ENCODE results near the gene VTI1B.
A peak's percentile ranks its signal among the peaks of the same experiment; 100 is the strongest.
"Not testable (repeated sequence)": the region's sequence is repeated elsewhere in the genome, so short reads cannot be mapped to it uniquely, and the experiment has no call there.

The VTI1B gene

GRCh38 chr14:67630186-67630585 is 44.2 kb downstream of the VTI1B start:
- DNase-seq (ENCODE audit: low spot score), result no peak

GRCh38 chr14:67627519-67627918 is 46.9 kb downstream of the VTI1B start:
- DNase-seq (ENCODE audit: low spot score), result no peak

GRCh38 chr14:67626131-67626530 is 48.3 kb downstream of the VTI1B start:
- DNase-seq (ENCODE audit: low spot score), result not testable (repeated sequence)

- no peak for DNase-seq (ENCODE audit: low spot score)
Observed at GRCh38 chr14:67623114-67623513, 51.3 kb downstream of the VTI1B start.

- no peak for DNase-seq (ENCODE audit: low spot score)
Observed at GRCh38 chr14:67622675-67623074, 51.8 kb downstream of the VTI1B start.

- no peak for DNase-seq (ENCODE audit: low spot score)
Observed at GRCh38 chr14:67620217-67620785, 54.1 kb downstream of the VTI1B start.

- DNase-seq (ENCODE audit: low spot score), result peak; percentile 99
Observed at GRCh38 chr14:67619446-67620216, 54.8 kb downstream of the VTI1B start, which contains the start of gene ARG2. Gene ARG2 (plus strand): TSS chr14:67619920. CDS start chr14:67619978, 58 bp downstream.

- DNase-seq (ENCODE audit: low spot score), result peak; percentile 68
Observed at GRCh38 chr14:67618617-67619063, 55.8 kb downstream of the VTI1B start.

GRCh38 chr14:67610491-67610890 is 63.9 kb downstream of the VTI1B start:
- DNase-seq (ENCODE audit: low spot score), result no peak

GRCh38 chr14:67609642-67610310 is 64.7 kb downstream of the VTI1B start:
- no peak for DNase-seq (ENCODE audit: low spot score)

- no peak for DNase-seq (ENCODE audit: low spot score)
Observed at GRCh38 chr14:67607646-67608045, 66.8 kb downstream of the VTI1B start.

- no peak for DNase-seq (ENCODE audit: low spot score)
Observed at GRCh38 chr14:67602995-67603545, 71.4 kb downstream of the VTI1B start.

- no peak for DNase-seq (ENCODE audit: low spot score)
Observed at GRCh38 chr14:67602076-67602475, 72.4 kb downstream of the VTI1B start.

- DNase-seq (ENCODE audit: low spot score), result not testable (repeated sequence)
Observed at GRCh38 chr14:67600562-67600974, 73.9 kb downstream of the VTI1B start.

GRCh38 chr14:67599698-67600561 is 74.5 kb downstream of the VTI1B start, which contains the start of gene PIGH:
Gene PIGH (minus strand): TSS chr14:67600268. CDS start chr14:67600203, 65 bp downstream.
- peak; percentile 91 for DNase-seq (ENCODE audit: low spot score)

Measured in LoVo (cell line).